ENCODE measurements around the gene LRIT3.

LRIT3 gene

DNA sequence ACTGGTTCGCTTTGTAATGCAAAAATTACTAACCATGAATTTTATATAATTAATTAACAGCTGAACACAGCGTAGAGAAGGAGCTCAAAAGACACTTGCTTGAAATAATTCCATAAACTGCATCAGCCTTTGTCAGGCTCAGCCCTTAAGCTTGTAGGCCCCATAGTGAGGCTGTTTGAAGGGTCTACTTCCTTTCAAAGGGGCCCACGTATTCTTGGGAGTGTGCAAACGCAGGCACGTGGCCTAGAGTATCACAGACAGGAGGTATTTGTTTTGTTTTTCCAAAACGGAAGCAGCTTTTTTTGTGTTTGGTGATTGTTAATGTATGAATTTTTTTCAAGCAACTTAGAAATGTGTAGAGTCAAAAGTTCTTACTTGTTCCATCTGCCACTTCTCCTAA is 39.2 kb downstream of the LRIT3 start:
- Histone ChIP-seq H3K23ac (ENCODE audit: low read length) (no peak overlapping the region), H3K79me2 (ENCODE audit: control insufficient read depth, insufficient read depth, low read length) (no peaks in the 10 kb centered on the region), H3K4me1 (ENCODE audit: control insufficient read depth, low read depth, low read length) (no peaks in the 10 kb centered on the region), H2AK5ac (ENCODE audit: low read length) (no peak overlapping the region), H3K4ac (ENCODE audit: low read depth, low read length) (no peak overlapping the region), H3K79me1 (ENCODE audit: low read length) (no peaks in the 10 kb centered on the region), H3K4me3 (ENCODE audit: low read length) (no peak overlapping the region), H4K5ac (ENCODE audit: low read length) (no peak overlapping the region), H2BK5ac (ENCODE audit: low read length) (no peak overlapping the region), H2BK120ac (ENCODE audit: low read depth, low read length) (no peak overlapping the region), H3K9ac (ENCODE audit: low read length) (no peak overlapping the region), H3K56ac (ENCODE audit: low read length) (no peak overlapping the region), H2BK15ac (replicated peaks; ENCODE audit: low read depth) (no peak overlapping the region), H3K18ac (ENCODE audit: low read length) (no peak overlapping the region), H3K36me3 (ENCODE audit: control insufficient read depth, insufficient read depth, low read length) (no peaks in the 10 kb centered on the region), H3K27me3 (ENCODE audit: insufficient read depth, low read length, poor library complexity) (no peaks in the 10 kb centered on the region), H4K8ac (ENCODE audit: low read depth, low read length) (no peak overlapping the region), H3K27ac (ENCODE audit: low read depth, low read length) (no peak overlapping the region), H3K4me2 (ENCODE audit: low read length) (no peak overlapping the region)
- no CpG with 5 or more reads among the region's 6 CpGs for WGBS (ENCODE audit: extremely low coverage, insufficient coverage, low lambda C conversion rate)
- no peak for DNase-seq

DNA sequence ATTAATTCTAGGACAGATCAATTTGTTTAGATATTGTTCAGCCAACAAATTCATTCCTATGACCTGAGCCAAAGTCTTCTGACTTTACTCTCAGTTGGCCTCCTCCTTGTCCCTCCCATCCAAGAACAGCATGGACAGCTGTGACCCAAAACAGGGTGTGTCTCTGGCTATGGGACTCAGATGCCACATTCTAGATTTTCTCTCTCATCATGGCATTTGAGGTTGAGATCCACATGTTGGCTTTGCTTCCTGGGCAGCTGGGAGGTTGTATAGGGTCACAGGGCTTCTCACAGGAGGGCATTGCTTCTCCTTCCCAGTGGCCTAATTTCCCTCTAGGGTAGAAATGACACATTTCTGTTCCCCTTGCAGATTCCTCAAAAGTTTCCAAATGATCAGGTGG is 42.2 kb downstream of the LRIT3 start:
- no peak overlapping the region for H2AK5ac ChIP-seq (ENCODE audit: low read length)
- no peak overlapping the region for H3K27ac ChIP-seq (ENCODE audit: low read depth, low read length)
- no peaks in the 10 kb centered on the region for H3K36me3 ChIP-seq (ENCODE audit: control insufficient read depth, insufficient read depth, low read length)
- H3K9ac ChIP-seq (ENCODE audit: low read length) = no peak overlapping the region
- H3K4me3 ChIP-seq (ENCODE audit: low read length) = no peak overlapping the region
- H4K5ac ChIP-seq (ENCODE audit: low read length) = no peak overlapping the region
- no peaks in the 10 kb centered on the region for H3K27me3 ChIP-seq (ENCODE audit: insufficient read depth, low read length, poor library complexity)
- DNase-seq = no peak
- H3K79me2 ChIP-seq (ENCODE audit: control insufficient read depth, insufficient read depth, low read length) = no peaks in the 10 kb centered on the region
- H3K4ac ChIP-seq (ENCODE audit: low read depth, low read length) = no peak overlapping the region
- H4K8ac ChIP-seq (ENCODE audit: low read depth, low read length) = no peak overlapping the region
- H3K4me2 ChIP-seq (ENCODE audit: low read length) = no peak overlapping the region
- no peaks in the 10 kb centered on the region for H3K79me1 ChIP-seq (ENCODE audit: low read length)
- no peak overlapping the region for H3K56ac ChIP-seq (ENCODE audit: low read length)
- H3K18ac ChIP-seq (ENCODE audit: low read length) = no peak overlapping the region
- no peak overlapping the region for H2BK15ac ChIP-seq (replicated peaks; ENCODE audit: low read depth)
- H3K23ac ChIP-seq (ENCODE audit: low read length) = no peak overlapping the region
- H2BK5ac ChIP-seq (ENCODE audit: low read length) = no peak overlapping the region
- H3K4me1 ChIP-seq (ENCODE audit: control insufficient read depth, low read depth, low read length) = no peaks in the 10 kb centered on the region
- H2BK120ac ChIP-seq (ENCODE audit: low read depth, low read length) = no peak overlapping the region

DNA sequence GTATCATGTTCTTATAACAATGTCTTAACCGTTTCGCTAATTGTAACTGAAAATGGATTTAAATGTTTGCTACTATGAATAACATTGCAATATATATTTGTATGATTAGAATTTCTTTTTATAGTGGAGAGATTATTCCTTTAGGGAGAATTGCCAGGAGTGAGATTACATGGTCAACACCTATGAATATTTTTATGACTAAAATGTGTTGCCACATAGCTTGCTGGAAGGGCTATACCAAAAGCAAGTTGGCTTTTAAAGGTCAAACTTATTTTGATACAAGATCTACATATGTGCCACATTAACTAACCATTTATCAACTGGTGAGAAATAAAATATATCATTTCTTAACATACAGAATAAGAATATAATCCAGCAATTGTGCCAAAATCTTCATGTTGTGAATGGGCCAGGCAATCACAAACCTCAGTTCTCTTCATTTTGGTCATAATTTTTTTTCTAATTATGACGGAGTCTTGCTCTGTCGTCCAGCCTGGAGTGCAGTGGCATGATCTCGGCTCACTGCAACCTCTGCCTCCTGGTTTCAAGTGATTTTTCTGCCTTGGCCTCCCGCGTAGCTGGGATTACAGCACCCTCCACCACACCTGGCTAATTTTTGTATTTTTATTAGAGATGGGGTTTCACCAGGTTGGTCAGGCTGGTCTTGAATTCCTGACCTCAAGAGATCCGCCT is 54.8 kb downstream of the LRIT3 start:
- WGBS (ENCODE audit: extremely low coverage, insufficient coverage, low lambda C conversion rate) = no CpG with 5 or more reads among the region's 8 CpGs
- no peak overlapping the region for H3K56ac ChIP-seq (ENCODE audit: low read length)
- no peaks in the 10 kb centered on the region for H3K27me3 ChIP-seq (ENCODE audit: insufficient read depth, low read length, poor library complexity)
- no peaks in the 10 kb centered on the region for H3K36me3 ChIP-seq (ENCODE audit: control insufficient read depth, insufficient read depth, low read length)
- H3K27ac ChIP-seq (ENCODE audit: low read depth, low read length) = no peak overlapping the region
- H3K9ac ChIP-seq (ENCODE audit: low read length) = no peak overlapping the region
- H2BK120ac ChIP-seq (ENCODE audit: low read depth, low read length) = no peak overlapping the region
- no peak overlapping the region for H2BK5ac ChIP-seq (ENCODE audit: low read length)
- no peaks in the 10 kb centered on the region for H3K79me1 ChIP-seq (ENCODE audit: low read length)
- H2AK5ac ChIP-seq (ENCODE audit: low read length) = no peak overlapping the region
- no peak for DNase-seq
- H3K4me1 ChIP-seq (ENCODE audit: control insufficient read depth, low read depth, low read length) = no peaks in the 10 kb centered on the region
- no peak overlapping the region for H3K18ac ChIP-seq (ENCODE audit: low read length)
- H4K5ac ChIP-seq (ENCODE audit: low read length) = no peak overlapping the region
- no peak overlapping the region for H3K4me3 ChIP-seq (ENCODE audit: low read length)
- no peak overlapping the region for H3K4me2 ChIP-seq (ENCODE audit: low read length)
- H4K8ac ChIP-seq (ENCODE audit: low read depth, low read length) = no peak overlapping the region
- H2BK15ac ChIP-seq (replicated peaks; ENCODE audit: low read depth) = no peak overlapping the region
- no peak overlapping the region for H3K4ac ChIP-seq (ENCODE audit: low read depth, low read length)
- no peak overlapping the region for H3K23ac ChIP-seq (ENCODE audit: low read length)
- H3K79me2 ChIP-seq (ENCODE audit: control insufficient read depth, insufficient read depth, low read length) = no peaks in the 10 kb centered on the region

DNA sequence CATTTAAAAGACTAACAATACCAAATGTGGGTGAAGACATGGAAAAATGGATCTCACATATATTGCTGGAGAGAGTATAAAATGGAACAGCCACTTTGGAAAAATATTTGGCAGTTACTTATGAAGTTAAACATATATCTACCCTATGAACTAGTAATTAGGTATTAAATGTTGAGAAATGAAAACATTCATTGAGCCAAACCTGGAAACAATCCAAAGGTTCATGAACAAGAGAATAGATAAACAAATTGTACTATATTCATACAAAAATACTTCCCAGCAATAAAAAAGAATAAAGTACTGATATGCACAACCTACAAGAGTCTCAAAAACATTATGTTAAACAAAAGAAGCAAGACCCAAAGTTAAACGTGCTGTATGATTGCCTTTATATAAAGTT is 60.8 kb downstream of the LRIT3 start:
- Histone ChIP-seq H3K79me1 (ENCODE audit: low read length) (no peaks in the 10 kb centered on the region), H2AK5ac (ENCODE audit: low read length) (no peak overlapping the region), H3K9ac (ENCODE audit: low read length) (no peak overlapping the region), H3K36me3 (ENCODE audit: control insufficient read depth, insufficient read depth, low read length) (no peaks in the 10 kb centered on the region), H3K4me3 (ENCODE audit: low read length) (no peak overlapping the region), H3K27ac (ENCODE audit: low read depth, low read length) (no peak overlapping the region), H4K5ac (ENCODE audit: low read length) (no peak overlapping the region), H2BK120ac (ENCODE audit: low read depth, low read length) (no peak overlapping the region), H3K18ac (ENCODE audit: low read length) (no peak overlapping the region), H4K8ac (ENCODE audit: low read depth, low read length) (no peak overlapping the region), H2BK5ac (ENCODE audit: low read length) (no peak overlapping the region), H3K4me1 (ENCODE audit: control insufficient read depth, low read depth, low read length) (peaks cover 3% of the 10 kb centered on the region), H3K79me2 (ENCODE audit: control insufficient read depth, insufficient read depth, low read length) (no peaks in the 10 kb centered on the region), H3K27me3 (ENCODE audit: insufficient read depth, low read length, poor library complexity) (no peaks in the 10 kb centered on the region), H2BK15ac (replicated peaks; ENCODE audit: low read depth) (no peak overlapping the region), H3K56ac (ENCODE audit: low read length) (no peak overlapping the region), H3K4me2 (ENCODE audit: low read length) (no peak overlapping the region), H3K4ac (ENCODE audit: low read depth, low read length) (no peak overlapping the region), H3K23ac (ENCODE audit: low read length) (no peak overlapping the region)
- no CpG with 5 or more reads among the region's 1 CpG for WGBS (ENCODE audit: extremely low coverage, insufficient coverage, low lambda C conversion rate)
- DNase-seq = no peak

DNA sequence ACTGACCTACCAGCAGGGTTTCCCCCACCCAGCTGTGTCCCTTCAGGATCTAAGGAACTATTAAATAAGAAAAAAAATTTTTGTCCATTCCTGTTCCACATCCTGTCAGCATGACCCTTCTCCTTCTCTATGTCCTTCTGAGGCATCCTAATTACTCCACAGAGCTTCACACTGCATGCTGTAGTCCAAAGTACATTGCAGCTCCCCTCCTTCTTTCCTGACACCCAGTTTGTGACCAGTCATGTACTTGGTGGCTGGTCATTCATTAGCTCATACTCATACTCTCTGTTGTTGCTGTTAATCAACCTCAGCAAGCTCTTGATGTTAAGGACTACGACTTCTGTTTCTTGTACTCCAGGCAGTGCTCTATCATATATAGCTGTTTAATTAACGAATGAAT is 62.3 kb downstream of the LRIT3 start:
- Histone ChIP-seq H3K4ac (ENCODE audit: low read depth, low read length) (no peak overlapping the region), H2BK5ac (ENCODE audit: low read length) (no peak overlapping the region), H2BK120ac (ENCODE audit: low read depth, low read length) (no peak overlapping the region), H3K27ac (ENCODE audit: low read depth, low read length) (no peak overlapping the region), H3K79me1 (ENCODE audit: low read length) (peaks cover 9% of the 10 kb centered on the region), H3K23ac (ENCODE audit: low read length) (no peak overlapping the region), H2AK5ac (ENCODE audit: low read length) (no peak overlapping the region), H3K36me3 (ENCODE audit: control insufficient read depth, insufficient read depth, low read length) (no peaks in the 10 kb centered on the region), H4K5ac (ENCODE audit: low read length) (no peak overlapping the region), H3K4me3 (ENCODE audit: low read length) (no peak overlapping the region), H3K9ac (ENCODE audit: low read length) (no peak overlapping the region), H3K4me1 (ENCODE audit: control insufficient read depth, low read depth, low read length) (peaks cover 13% of the 10 kb centered on the region), H4K8ac (ENCODE audit: low read depth, low read length) (no peak overlapping the region), H3K27me3 (ENCODE audit: insufficient read depth, low read length, poor library complexity) (no peaks in the 10 kb centered on the region), H3K79me2 (ENCODE audit: control insufficient read depth, insufficient read depth, low read length) (peaks cover 14% of the 10 kb centered on the region), H2BK15ac (replicated peaks; ENCODE audit: low read depth) (no peak overlapping the region), H3K4me2 (ENCODE audit: low read length) (no peak overlapping the region), H3K18ac (ENCODE audit: low read length) (no peak overlapping the region), H3K56ac (ENCODE audit: low read length) (no peak overlapping the region)
- no CpG with 5 or more reads among the region's 2 CpGs for WGBS (ENCODE audit: extremely low coverage, insufficient coverage, low lambda C conversion rate)
- DNase-seq = no peak
